NCI-H1048 (cell line): ENCODE data around the gene KATNAL2.

Experiments used
- DNase-seq: peaks from one replicate; lab custom pipeline; 2025; lab: John Stamatoyannopoulos, UW

KATNAL2 gene, protein sequence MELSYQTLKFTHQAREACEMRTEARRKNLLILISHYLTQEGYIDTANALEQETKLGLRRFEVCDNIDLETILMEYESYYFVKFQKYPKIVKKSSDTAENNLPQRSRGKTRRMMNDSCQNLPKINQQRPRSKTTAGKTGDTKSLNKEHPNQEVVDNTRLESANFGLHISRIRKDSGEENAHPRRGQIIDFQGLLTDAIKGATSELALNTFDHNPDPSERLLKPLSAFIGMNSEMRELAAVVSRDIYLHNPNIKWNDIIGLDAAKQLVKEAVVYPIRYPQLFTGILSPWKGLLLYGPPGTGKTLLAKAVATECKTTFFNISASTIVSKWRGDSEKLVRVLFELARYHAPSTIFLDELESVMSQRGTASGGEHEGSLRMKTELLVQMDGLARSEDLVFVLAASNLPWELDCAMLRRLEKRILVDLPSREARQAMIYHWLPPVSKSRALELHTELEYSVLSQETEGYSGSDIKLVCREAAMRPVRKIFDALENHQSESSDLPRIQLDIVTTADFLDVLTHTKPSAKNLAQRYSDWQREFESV

DNA sequence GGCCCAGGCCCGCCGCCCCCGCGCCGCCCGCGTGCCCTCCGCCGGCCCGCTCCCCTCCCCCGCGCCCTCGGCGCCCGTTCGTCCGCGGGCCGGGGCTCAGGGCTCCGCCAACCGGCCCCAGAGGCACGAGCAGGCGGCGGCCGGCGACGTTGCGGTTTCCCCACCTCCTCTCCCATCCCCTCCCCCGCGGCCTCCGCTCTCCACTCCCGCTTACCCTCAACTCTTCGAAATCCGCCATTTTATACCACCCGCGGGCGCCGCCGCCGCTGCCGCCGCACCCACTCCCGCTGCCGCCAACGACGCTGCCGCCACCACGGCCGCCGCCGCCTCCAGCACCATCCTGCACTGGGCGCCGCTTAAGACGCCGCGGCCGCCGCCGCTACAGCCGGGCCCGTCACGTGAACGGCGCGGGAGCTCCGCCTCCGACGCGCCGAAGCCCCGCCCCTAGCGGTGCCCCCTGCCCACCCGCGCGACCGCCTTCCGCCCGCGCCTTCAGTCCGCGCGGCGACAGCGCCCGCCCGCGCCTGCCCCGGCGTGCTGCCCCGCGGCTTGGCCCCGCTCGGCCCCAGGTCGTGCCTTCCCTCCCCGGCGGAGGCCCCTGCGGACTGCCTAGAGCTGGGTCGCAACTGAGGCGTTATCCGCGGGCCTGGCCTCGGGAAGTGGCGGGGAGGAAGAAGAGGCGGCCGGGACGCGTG is at the start of gene KATNAL2, which contains the start of gene PIAS2:
Gene KATNAL2 (plus strand): TSS at position 495 of the 695 bp plus-strand sequence. CDS start 29,271 bp downstream, outside the sequence.
Gene PIAS2 (minus strand): TSS at position 400 of the 695 bp plus-strand sequence. CDS start 162 bp downstream, at position 238.
- peak; percentile 48 for DNase-seq

DNA sequence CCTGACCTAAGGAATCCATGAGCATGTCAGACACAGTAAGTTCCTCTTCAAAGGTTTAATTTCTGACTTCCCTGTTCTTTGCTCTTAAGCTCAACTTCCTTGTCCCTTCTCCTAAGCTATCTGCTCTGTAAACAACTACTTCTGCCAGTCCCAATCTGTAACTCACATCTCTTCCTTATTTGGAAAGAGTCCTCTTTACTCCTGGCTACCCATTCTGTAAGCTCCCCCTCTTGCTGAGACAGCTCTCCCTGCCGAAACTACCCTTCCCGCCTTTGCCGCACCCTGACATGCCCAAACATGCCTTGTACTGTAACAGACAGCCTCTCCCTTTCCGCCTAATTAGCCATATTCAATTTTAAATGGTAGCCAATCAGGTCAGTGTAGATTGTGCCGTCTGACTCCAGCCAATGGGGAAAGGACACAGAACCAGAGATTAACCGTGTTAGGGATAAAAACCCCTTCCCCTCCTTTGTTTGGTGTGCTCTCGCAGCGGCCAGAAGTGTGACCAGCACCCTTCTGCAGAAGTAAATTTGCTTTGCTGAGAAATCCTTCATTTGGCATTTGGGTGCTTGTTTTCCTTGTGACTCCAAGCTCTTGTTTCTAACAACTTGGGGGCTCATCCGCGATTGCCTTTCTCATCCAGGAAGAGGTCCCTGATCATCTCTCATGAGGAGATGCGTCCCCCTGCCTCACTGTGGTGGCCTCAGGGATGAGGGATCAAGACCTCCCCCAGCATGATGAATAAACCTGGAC is 49.1 kb upstream of the KATNAL2 start:
- no peak for DNase-seq

DNA sequence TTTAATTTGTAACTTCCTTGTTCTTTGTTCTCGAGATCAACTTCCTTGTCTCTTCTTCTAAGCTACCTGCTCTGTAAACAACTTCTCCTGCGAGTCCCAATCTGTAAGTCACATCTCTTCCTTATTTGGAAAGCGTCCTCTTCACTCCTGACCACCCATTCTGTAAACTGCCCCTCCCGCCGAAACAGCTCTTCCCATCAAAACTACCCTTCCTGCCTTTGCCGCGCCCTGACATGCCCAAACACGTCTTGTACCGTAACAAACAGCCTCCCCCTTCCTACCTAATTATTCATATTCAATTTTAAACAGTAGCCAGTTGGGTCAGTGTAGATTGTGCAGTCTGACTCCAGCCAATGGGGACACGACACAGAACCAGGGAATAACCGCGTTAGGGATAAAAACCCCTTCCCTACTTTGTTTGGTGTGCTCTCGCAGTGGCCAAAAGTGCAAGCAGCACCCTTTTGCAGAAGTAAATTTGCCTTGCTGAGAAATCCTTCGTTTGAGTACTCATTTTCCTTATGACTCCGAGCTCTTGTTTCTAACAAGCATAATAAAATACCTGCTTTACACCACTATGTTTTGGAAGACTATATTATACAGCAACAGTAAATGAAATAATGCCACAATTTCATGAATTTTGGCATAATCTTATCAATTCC is 39.9 kb upstream of the KATNAL2 start:
- DNase-seq, result no peak

DNA sequence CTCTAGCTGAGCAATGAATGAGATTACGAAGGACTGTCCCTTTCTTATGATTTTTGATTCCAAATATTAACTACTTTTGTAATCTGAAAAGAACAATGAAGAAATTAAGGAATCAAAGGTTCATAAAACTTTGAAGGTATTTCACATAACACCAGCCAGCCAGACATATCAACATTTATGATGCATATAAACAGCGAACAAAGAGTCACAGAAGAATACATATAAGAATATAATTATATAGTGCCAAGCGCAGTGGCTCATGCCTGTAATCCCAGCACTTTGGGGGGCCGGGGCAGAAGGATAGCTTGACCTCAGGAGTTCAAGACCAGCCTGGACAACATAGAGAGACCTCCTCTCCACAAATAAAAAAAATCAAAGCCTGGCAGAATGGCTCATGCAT is 34.2 kb upstream of the KATNAL2 start:
- no peak for DNase-seq

DNA sequence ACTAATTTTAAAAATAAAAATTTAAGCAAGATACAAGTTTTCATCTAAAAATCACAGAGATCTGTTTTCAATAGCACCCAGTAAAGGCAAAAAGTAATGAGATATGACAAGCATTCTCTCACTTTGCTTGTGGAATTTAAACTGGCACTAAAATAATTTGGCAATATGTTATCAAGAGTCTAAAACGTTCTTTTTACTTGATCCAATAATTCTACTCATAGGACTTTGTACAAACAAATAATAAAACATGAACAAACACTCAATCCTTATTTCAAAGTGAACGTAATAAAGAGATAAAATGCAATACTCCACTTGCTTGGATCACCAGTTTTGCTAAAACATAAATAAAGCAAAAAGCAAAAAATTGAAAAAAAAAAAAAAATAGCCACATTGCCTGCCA is 30.5 kb upstream of the KATNAL2 start:
- no peak for DNase-seq

DNA sequence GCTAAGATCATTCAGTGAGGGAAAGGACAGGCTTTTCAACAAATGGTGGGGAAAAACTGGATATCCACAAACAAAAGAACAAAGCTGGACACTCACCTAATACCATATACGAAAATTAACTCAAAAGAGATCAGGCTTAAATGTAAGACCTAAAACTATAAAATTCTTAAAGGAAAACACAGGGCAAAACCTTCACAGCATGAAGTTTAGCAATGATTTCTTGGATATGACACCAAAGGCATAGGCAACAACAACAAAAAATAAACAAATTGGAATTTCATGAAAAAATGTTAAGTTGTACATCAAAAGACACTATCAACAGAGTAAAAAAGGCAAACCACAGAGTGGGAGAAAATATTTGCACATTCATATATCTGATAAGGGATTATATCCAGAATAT is 28.4 kb upstream of the KATNAL2 start:
- DNase-seq, result no peak

DNA sequence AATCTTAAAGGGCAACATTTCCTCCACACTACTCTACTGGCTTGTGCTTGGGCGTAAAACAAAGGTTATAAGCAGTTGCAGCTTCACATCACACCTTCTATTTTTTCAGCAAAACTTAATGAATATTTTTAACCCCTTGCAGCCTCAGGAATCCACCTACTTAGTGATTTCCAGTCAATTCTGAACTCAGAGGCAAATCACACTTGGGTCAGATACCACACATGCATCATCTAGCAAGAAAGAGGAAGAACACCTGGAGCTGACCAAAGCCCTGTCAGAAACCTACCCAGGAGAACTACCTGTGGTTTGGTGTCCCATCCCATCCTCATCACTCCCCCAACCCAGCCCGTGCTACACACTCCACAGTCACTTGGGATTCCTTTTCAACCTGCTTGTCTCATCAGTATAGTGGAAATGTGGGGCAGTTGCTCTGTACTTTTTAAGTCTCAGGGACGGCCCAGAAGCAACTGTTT is 25.6 kb upstream of the KATNAL2 start:
- DNase-seq, result no peak

DNA sequence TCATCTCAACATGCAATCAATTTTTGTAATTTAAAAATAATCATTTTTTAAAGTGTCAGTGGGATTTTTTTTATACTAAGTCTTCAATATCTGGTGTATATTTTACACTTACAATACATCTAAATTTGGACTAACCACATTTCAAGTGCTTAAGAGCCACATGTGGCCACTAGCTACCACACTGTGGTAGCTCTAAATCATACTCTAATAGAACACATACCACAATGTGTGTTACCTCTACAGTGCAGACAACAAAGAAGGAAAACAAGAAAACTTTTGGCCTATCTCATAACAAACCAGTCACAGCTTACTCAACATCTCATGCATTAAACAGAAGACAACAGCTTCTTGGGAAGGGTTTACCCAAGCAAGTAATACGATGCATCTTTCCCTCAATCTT is 24.6 kb upstream of the KATNAL2 start:
- no peak for DNase-seq

DNA sequence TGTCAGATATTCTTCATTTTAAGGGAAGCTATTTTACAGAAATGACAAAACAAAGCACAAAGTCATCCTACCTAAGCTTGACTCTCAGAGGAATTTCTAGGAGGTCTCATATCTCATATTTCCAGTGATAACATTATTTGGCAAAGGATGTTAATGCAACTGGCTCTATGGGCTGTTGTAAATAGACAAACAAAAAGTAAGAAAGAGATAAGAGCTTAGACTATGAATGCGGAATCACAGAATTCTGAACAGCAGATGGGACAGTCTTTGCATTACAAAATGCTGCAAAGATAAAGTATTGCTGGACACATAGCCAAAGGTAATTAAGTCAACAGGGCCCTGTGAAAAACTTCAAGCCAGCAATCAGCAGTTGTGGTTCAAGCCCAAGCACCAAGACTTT is 24.0 kb upstream of the KATNAL2 start:
- no peak for DNase-seq

DNA sequence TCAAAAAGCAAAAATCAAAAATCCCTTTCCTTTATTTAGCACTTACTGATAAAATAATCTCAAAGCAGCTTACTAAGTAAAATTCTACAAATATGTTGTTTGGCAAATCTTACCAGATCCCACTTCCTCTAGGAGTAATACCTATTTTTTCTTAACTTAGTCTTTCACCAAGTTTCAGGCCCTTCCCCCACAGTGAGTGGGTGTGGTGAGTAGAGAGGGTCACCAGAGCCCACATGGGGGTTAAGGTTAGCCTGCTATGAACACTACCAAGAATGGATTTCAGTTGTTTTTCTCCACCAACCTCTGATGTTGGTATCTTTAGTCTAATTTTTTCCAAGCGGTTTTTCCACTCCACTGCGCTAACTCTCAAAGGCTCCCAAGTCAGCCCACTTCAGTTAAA is 23.3 kb upstream of the KATNAL2 start:
- DNase-seq, result no peak

DNA sequence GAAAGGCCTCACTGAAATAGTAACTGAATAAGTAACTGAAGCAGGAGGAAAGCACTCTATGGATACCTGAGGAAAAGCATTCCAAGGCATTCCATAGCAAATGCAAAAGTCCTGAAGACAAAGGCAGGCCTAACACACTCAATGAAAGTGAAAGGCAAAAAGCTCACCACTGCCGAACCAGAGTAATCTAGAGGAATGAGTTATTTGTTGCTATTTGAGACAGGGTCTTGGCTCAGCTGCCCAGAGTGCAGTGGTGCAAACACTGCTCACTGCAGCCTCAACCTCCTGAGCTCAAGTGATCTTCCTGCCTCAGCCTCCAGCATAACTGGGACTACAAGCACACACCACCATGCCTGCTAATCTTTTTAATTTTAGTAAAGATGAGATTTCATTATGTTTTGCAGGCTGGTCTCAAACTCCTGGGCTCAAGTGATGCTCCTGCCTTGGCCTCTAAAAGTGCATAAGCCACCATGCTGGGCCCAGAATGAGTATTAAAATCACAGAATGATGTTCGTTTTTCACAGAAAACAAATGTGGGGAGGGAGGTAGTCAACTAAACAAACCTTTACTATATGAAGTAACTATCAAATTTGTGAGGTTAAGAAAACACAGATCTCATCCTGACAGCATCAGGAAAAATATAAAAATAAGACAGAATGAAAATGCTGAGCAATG is 18.0 kb upstream of the KATNAL2 start:
- no peak for DNase-seq

DNA sequence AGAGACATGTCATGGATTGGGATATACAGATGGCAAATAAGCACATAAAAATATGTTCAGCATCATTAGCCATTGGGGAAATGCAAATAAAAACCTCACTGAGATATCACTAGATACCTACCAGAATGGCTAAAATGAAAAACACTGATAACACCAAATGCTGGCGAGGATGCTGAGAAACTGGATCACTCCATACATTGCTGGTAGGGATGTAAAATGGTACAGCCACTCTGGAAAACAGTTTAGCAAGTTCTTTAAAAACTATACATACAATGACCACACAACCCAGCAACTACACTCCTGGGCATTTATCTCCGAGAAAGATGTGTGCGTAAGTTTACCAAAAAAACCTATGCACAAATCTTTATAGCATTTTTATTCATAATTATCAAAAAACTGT is 14.0 kb upstream of the KATNAL2 start:
- no peak for DNase-seq

DNA sequence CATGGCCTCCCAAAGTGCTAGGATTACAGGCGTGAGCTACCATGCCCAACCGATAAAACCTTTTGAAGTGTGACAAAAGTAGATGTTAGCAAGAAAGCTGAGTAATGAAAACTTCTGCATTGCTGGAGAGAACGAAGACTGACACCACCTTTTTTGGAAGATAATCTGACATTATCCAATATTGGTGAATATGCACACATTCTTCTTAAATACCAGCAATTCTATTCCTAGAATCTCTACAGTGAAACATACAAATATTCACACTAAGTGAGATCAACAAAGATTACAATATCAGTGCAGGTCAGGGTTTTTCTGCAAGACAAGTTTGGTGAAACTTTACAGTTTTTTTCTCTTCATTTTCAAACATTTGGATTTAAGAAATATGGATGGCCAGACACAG is 7.9 kb upstream of the KATNAL2 start:
- DNase-seq, result no peak

DNA sequence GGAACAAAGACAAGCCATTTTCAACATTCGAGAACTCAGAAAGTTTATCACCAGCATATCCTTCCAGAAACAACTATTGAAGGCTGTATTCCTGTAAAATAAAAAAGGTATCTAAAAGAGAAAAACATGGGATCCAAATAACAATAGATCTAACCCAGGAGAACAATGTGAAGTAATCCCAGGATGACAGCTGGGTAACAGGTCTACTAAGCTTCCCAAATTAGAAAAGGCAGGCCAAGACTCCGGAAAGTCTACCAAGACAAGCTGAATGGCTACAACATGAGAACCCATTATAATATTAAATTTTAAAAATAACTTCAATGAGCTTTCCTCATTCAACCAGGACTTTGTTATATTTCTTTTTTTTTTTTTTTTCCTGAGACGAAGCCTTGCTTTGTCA is 6.5 kb upstream of the KATNAL2 start:
- DNase-seq, result no peak

DNA sequence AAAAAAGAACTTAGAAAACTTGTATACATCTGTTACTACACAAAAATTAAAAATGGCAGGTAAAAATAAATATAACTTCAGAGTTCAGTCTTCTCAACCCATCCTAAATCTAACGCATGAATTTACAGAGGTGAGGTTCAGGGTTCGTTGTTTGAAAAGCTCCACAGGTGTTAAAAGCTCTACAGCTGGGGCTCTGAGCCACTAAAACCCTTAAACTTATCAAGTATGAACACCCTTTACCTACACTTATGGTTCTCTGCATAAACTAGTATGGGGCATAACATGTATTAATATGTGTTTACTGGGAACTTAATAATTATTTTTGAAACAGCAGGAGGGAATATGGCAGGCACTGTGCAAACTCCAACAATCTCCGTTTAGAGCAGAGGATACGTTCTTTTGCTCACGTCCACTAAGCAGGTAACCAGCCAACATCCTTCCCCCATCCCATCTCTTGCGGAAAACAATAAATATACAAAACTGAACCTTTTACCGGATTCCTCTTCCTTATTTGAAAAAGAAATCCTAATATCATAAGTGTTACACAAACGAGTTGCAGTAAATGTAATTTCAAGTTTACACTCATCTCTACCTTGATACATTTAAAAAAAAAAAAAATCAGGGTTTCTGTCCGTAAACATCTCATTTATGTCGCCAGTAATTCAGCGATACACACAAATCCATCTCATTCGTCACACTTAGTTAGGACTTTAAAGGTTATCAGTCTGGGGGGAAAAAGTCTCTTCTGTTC is 1.4 kb upstream of the KATNAL2 start:
- DNase-seq, result no peak

DNA sequence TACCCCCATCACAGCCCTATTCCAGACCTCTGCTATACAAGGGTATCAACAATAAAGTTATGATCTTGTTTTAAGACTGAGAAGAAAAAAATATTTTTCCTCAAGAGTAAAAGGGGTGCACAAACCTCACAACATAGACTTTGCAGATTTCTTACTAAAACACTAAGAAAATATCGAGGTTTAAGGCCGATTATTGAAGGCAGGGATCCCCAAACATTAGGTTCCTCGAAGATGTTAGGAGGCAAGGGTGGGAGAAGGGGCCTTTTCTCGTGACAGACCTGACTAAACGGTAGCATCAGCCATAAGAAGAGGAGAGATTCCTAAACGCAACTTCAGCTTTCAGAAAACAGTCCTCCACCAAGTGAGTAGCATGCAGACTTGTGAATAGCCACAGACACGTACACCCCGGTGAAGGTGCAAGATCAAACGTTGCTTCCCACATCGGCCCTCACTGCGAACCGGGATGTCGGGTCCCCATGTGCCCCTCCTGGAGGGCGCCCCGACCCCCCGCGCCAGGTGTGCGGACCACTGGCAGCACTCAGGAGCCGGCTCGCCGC is 773 bp upstream of the KATNAL2 start:
- no peak for DNase-seq

DNA sequence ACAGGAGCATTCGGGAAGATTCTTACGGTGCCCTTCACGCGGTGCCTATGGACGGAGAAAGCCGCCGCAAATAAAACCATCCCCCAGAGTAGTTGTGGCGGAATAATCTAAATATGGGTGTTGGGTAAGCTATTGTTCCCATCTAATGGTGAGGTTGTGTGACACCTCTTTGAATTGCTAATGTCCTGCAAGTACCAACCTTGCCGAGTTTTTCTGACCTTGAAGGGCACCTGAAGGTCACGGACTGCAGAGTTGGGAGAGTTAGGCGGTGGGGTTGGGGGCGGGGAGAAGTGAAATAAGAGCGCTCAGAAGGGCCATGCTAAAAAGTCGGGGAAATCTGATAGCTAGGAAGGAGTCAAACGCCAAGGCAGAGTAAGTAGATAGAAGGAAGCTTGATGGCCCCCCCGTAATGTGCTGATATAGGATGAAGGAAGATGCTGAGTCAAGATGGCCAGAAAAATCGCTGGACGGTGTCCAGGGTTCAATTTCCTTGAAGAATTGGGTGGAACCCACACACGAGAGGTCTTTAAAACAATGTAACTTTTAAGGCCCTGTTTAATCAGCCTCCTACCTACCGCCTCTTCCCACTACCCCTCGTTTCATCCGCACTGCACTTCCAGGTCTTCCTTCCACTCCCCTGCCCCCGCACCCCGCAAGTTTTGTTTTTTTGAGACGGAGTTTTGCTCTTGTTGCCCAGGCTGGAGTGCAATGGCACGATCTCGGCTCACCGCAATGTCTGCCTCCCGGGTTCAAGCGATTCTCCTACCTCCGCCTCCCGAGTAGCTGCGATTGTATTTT is 600 bp downstream of the KATNAL2 start:
- no peak for DNase-seq

DNA sequence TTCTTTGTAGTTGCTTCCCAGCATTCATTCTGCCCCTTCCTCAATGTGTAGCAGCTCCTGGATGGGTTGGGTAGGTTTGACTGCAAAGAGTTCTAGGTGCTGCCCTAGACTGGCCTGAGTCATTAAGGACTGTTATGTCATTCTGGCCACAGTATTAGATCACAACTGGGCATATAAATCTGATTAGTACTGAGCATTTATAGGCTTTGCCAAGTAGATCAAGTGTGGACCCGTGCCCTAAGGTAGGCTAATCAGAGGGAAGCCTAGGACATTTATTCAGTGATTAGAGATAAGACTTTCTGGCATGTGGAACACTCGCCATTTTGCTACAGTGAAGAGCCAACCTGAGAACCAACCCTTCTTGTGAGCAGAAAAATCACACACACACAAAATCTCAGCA is 2.7 kb downstream of the KATNAL2 start:
- no peak for DNase-seq

DNA sequence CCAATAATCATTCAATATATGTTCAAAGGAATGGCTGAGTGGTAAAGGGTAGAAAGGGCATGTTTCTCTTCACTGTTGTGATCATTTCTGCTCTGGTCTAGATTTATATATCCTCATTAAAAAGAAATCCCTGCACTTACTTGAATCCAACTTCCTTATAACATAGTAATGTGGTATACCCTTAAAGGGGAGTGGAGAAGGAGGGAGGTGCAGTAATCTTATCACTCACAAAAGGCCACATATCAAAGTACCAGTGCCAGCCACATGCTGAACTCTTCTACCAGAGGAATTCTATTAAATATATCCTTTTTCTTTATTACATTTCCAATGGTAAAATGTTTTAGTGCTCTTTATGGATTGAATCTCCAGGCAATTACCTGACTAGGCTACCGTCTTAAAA is 3.3 kb downstream of the KATNAL2 start:
- DNase-seq, result no peak
